ENCODE results near the gene MEOX2.

The MEOX2 gene

DNA sequence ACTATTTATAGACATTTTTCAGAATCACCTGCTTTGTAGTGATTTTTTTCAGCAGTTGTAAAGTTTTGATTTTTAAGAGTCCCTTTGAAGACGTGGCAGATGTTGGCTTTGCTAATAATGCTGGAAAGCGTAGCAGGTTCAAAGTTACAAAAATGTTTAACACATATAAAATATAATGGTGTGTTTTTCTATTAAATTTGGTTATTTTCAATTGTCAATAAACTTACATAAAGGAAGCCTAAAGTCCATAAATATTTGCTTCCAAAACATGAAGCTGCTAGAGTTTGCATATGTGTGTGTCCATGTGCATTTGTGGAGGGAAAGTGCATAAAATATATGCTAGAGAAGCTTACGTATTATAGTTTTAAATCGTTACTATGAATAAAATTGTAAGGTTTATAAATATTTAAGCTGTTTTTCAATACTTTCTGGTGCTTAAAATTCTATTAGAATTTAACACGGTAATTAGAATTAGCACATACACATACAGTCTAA is 3.7 kb downstream of the MEOX2 start:
- no peak overlapping the region for H3K27ac ChIP-seq
- ChIA-PET POLR2A (ENCODE audit: low non-redundant PET) (no interaction called here), CTCF (no interaction called here)
- TF ChIP-seq, protein P1, sequence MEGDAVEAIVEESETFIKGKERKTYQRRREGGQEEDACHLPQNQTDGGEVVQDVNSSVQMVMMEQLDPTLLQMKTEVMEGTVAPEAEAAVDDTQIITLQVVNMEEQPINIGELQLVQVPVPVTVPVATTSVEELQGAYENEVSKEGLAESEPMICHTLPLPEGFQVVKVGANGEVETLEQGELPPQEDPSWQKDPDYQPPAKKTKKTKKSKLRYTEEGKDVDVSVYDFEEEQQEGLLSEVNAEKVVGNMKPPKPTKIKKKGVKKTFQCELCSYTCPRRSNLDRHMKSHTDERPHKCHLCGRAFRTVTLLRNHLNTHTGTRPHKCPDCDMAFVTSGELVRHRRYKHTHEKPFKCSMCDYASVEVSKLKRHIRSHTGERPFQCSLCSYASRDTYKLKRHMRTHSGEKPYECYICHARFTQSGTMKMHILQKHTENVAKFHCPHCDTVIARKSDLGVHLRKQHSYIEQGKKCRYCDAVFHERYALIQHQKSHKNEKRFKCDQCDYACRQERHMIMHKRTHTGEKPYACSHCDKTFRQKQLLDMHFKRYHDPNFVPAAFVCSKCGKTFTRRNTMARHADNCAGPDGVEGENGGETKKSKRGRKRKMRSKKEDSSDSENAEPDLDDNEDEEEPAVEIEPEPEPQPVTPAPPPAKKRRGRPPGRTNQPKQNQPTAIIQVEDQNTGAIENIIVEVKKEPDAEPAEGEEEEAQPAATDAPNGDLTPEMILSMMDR (conservative IDR thresholded peaks at IDR 0.05; ENCODE audit: low read depth), result no peak
- no peak for DNase-seq (ENCODE audit: low spot score)

DNA sequence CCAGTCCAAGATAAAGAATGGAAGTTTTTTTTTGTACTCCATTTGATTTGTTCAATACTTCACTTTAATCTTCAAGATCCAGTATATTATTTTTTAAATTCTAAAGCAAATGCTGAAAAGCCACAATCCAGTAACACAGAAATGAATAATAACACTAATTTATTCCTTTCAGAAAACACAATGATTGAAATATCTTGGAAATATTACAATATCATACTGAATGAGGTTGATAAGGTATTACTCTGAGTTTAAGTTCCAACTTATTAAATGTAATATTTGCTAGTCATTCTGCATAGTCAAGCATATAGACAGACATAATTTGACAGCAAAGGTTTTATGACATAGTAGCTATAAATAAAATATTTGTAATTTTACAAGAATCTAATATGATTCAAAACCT is 4.4 kb downstream of the MEOX2 start:
- ChIA-PET CTCF (no interaction called here), POLR2A (ENCODE audit: low non-redundant PET) (no interaction called here)
- no peak overlapping the region for H3K27ac ChIP-seq
- no peak for DNase-seq (ENCODE audit: low spot score)
- TF ChIP-seq, protein P1 (conservative IDR thresholded peaks at IDR 0.05; ENCODE audit: low read depth), result no peak

DNA sequence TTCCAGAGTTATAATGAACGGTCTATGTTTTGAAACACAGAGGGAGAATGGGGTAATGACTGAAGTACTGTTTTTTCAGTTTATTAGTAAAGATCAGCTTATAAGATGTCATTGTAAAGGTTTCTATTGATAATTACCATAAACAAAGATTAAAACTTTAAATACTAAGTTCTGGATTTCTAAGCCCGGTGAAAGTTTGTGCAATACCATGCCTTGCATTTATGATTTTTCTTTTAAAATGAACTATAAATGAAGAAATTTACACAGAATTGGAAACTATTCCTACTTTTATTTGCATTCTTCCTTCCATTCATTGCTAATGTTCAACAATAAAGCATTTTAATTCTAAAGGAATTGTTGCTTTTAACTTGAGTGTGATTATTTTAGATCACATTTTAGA is 4.9 kb downstream of the MEOX2 start:
- no peak overlapping the region for H3K27ac ChIP-seq
- ChIA-PET CTCF (no interaction called here), POLR2A (ENCODE audit: low non-redundant PET) (no interaction called here)
- TF ChIP-seq, protein P1 (conservative IDR thresholded peaks at IDR 0.05; ENCODE audit: low read depth), result no peak
- DNase-seq (ENCODE audit: low spot score), result no peak

DNA sequence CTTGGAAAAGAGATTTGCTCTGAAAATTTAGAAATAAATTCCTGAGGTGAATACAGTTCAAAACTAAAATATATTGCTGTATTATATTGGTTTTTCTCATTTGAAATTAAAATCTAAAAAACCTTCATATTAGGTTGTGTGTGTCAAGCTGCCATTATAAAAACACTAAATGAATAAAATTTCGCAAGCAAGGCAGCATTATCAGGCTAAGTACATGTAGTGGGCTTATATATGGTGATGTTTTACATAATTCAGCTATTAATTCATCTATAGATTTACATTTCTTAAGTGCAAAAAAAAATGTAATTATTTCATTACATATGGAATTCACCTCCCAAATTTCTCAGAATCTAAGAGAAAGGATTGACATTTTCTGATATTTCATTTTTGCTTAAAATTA is 5.3 kb downstream of the MEOX2 start:
- H3K27ac ChIP-seq, result no peak overlapping the region
- ChIA-PET POLR2A (ENCODE audit: low non-redundant PET) (no interaction called here), CTCF (no interaction called here)
- no peak for DNase-seq (ENCODE audit: low spot score)
- TF ChIP-seq, protein P1 (conservative IDR thresholded peaks at IDR 0.05; ENCODE audit: low read depth), result no peak

DNA sequence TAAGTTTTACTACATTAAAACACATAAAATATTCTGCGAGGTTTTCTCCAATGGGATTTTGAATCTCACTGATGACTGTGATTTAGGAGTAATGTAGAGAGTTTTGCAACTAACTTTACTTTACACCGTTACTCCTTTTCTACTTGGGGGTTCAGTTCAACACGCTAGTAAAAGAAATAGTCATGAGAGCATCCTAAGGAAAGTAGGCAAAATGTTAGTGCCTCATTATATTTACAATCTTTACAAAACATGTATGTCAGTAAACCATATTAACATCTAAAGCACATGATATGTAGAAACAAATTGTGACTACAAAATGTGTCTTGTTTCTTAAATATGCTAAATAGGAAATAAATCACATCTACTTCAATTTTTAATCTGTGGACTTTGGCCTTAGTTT is 6.0 kb downstream of the MEOX2 start:
- POLR2A ChIA-PET (ENCODE audit: low non-redundant PET), result no interaction called here
- CTCF ChIA-PET, result no interaction called here
- TF ChIP-seq, protein P1 (conservative IDR thresholded peaks at IDR 0.05; ENCODE audit: low read depth), result no peak
- DNase-seq (ENCODE audit: low spot score), result no peak
- H3K27ac ChIP-seq, result no peak overlapping the region

DNA sequence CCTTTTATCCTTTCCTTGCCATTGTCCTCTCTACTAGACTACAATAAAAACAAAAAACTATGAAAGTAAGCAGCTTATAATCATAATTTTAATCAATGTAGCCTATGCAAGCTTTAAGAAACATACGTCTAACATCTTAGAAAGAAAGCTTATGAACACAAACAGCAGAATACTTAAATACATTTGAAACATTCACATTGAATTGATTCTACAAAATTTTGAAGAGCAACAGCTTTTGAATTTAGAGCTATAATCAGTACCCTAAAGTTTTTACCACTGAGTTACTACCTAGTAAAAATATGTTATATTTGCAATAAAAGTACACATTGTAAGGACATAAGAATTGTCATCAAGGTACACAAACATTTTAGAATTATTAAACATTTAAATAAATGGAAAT is 7.2 kb downstream of the MEOX2 start:
- ChIA-PET CTCF (interaction anchor here (0.7 to 0.8 kb wide), 2 partner anchors 73 to 283 kb away, joined by 3 read pairs; no protein-coding TSS in a partner anchor), POLR2A (ENCODE audit: low non-redundant PET) (no interaction called here)
- TF ChIP-seq, protein P1 (conservative IDR thresholded peaks at IDR 0.05; ENCODE audit: low read depth), result no peak
- no peak overlapping the region for H3K27ac ChIP-seq
- DNase-seq (ENCODE audit: low spot score), result no peak

DNA sequence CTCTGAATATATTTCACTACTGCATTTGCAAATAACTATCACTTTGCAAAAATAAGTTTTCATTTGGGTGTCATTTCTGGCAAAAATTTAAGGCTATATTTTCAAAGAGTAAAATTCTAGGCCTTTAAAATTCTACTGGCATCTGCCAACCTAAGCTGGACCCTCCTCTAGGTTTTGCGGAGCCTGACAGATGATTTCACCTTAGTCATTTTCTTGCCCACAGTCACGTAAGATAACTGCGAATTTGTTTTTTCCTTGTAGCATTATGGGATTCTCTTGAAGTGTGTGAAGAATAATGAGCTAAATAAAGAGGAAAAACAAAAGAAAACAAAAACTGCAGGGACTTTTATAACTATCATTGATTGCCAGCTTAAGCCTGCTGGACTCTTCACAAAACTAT is 7.8 kb downstream of the MEOX2 start:
- ChIA-PET POLR2A (ENCODE audit: low non-redundant PET) (no interaction called here), CTCF (interaction anchor here (0.7 to 0.8 kb wide), 3 partner anchors 73 to 420 kb away, joined by 3 read pairs; no protein-coding TSS in a partner anchor)
- no peak for DNase-seq (ENCODE audit: low spot score)
- TF ChIP-seq, protein P1 (conservative IDR thresholded peaks at IDR 0.05; ENCODE audit: low read depth), result no peak
- H3K27ac ChIP-seq, result no peak overlapping the region
